ENCODE measurements around the gene MAP3K13.

The MAP3K13 gene

DNA sequence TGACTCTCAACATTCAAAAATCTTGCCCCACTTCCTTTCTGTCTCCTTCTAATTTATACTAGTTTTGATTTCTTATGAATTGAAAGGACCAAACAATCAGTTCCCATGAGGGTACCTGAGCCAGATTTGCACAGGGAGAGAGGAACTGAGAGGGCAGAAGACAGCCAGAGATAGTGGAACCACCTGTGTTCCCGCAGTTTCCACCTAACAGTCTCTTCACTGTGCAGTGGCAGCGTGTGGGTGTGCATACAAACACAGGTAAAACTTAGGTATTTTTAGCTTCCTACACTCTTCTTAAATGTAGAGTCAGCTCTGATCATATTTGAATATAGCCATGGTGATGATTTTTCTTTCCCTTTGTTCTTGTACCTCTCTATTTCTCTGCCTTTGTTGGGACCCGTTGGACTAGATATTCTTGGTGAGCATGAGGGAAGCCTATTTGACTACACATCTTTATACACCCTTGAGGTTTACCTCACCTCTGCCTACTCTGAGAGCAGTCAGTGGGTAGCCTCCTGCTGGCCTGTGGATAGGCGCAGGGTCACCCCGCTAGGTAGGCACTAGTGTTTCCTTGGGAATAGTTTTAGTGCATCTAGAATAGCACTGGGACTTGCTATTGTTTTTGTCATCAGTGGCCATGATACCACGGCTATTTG lies 58.8 kb downstream of the MAP3K13 start:
- H2BK120ac ChIP-seq (ENCODE audit: low read depth, low read length), result no peak overlapping the region
- no peak overlapping the region for H4K91ac ChIP-seq (ENCODE audit: low read depth, low read length, poor library complexity)
- H3K23ac ChIP-seq (ENCODE audit: low read depth, low read length, poor library complexity), result no peak overlapping the region
- H2AFZ ChIP-seq (ENCODE audit: low read length), result no peak overlapping the region
- no peak overlapping the region for H3K4me2 ChIP-seq (ENCODE audit: insufficient read depth, low read length, poor library complexity, severe bottlenecking)
- no peak overlapping the region for H3K4me3 ChIP-seq (ENCODE audit: low read length in 2 of 2)
- no CpG with 5 or more reads among the region's 6 CpGs for whole genome bisulfite sequencing, 2 donors (ENCODE audit: extremely low coverage in 2 of 2, insufficient read length in 2 of 2, insufficient replicate concordance in 1 of 2)
- no peak for DNase-seq (ENCODE audit: low spot score)
- H3K36me3 ChIP-seq (replicated peaks in 1 of 2; ENCODE audit: control insufficient read depth in 2 of 2, insufficient read depth in 2 of 2, low read length in 2 of 2), result no peaks in the 10 kb centered on the region
- H3K27ac ChIP-seq (replicated peaks; ENCODE audit: low read length), result no peak overlapping the region
- H2BK12ac ChIP-seq (ENCODE audit: low read length), result no peak overlapping the region
- no peak overlapping the region for H2AK5ac ChIP-seq (ENCODE audit: low read depth, low read length)
- H3K4ac ChIP-seq (ENCODE audit: low read length), result no peak overlapping the region
- H3K27me3 ChIP-seq (ENCODE audit: control insufficient read depth in 3 of 3, insufficient read depth in 3 of 3, low read depth in 1 of 3, low read length in 3 of 3), result no peaks in the 10 kb centered on the region
- H2BK5ac ChIP-seq (ENCODE audit: low read length), result no peak overlapping the region
- no peak overlapping the region for H3K14ac ChIP-seq (ENCODE audit: low read length)
- H4K8ac ChIP-seq (ENCODE audit: low read depth, low read length), result no peak overlapping the region
- no peaks in the 10 kb centered on the region for H3K9me3 ChIP-seq (replicated peaks in 1 of 2; ENCODE audit: control insufficient read depth in 2 of 2, insufficient read depth in 1 of 2, low read depth in 1 of 2, low read length in 2 of 2)
- no peak overlapping the region for H3K9ac ChIP-seq (ENCODE audit: low read depth, low read length, poor library complexity)
- peaks cover 0 to 2% of the 10 kb centered on the region in 2 donors for H3K4me1 ChIP-seq (ENCODE audit: control insufficient read depth in 2 of 2, insufficient read depth in 1 of 2, low read depth in 1 of 2, low read length in 2 of 2)
- H3K79me1 ChIP-seq (ENCODE audit: low read depth, low read length), result no peaks in the 10 kb centered on the region
- no peak overlapping the region for H3K18ac ChIP-seq (ENCODE audit: low read length)
- H2BK15ac ChIP-seq (ENCODE audit: low read length), result no peak overlapping the region

DNA sequence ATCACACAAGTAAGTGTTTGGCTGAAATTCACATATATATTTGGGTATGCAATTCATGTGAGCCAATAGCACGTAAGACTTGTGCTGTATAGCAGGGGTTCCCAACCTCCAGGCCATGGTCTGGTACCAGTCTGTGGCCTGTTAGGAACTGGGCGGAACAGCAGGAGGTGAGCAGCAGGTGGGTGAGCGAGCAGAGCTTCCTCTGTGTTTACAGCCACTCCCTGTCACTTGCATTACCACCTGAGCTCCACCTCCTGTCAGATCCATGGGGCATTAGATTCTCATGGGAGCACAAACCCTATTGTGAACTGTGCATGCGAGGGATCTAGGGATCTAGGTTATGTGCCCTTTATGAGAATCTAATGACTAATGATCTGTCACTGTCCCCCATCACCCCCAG lies 59.7 kb downstream of the MAP3K13 start:
- no peak overlapping the region for H2BK120ac ChIP-seq (ENCODE audit: low read depth, low read length)
- H2BK15ac ChIP-seq (ENCODE audit: low read length), result no peak overlapping the region
- no peaks in the 10 kb centered on the region for H3K79me1 ChIP-seq (ENCODE audit: low read depth, low read length)
- no peaks in the 10 kb centered on the region for H3K27me3 ChIP-seq (ENCODE audit: control insufficient read depth in 3 of 3, insufficient read depth in 3 of 3, low read depth in 1 of 3, low read length in 3 of 3)
- no peak overlapping the region for H2AK5ac ChIP-seq (ENCODE audit: low read depth, low read length)
- no peak overlapping the region for H3K4ac ChIP-seq (ENCODE audit: low read length)
- no peak overlapping the region for H4K91ac ChIP-seq (ENCODE audit: low read depth, low read length, poor library complexity)
- no peak overlapping the region for H3K4me3 ChIP-seq (ENCODE audit: low read length in 2 of 2)
- no peak overlapping the region for H3K18ac ChIP-seq (ENCODE audit: low read length)
- no peak overlapping the region for H2BK5ac ChIP-seq (ENCODE audit: low read length)
- no CpG with 5 or more reads among the region's 4 CpGs for WGBS, 2 donors (ENCODE audit: extremely low coverage in 2 of 2, insufficient read length in 2 of 2, insufficient replicate concordance in 1 of 2)
- H3K36me3 ChIP-seq (replicated peaks in 1 of 2; ENCODE audit: control insufficient read depth in 2 of 2, insufficient read depth in 2 of 2, low read length in 2 of 2), result no peaks in the 10 kb centered on the region
- no peak overlapping the region for H2AFZ ChIP-seq (ENCODE audit: low read length)
- no peak for DNase-seq (ENCODE audit: low spot score)
- H3K27ac ChIP-seq (replicated peaks; ENCODE audit: low read length), result no peak overlapping the region
- no peak overlapping the region for H3K9ac ChIP-seq (ENCODE audit: low read depth, low read length, poor library complexity)
- no peak overlapping the region for H3K14ac ChIP-seq (ENCODE audit: low read length)
- H4K8ac ChIP-seq (ENCODE audit: low read depth, low read length), result no peak overlapping the region
- H3K4me1 ChIP-seq (ENCODE audit: control insufficient read depth in 2 of 2, insufficient read depth in 1 of 2, low read depth in 1 of 2, low read length in 2 of 2), result peaks cover 0 to 2% of the 10 kb centered on the region in 2 donors
- H3K23ac ChIP-seq (ENCODE audit: low read depth, low read length, poor library complexity), result no peak overlapping the region
- H3K4me2 ChIP-seq (ENCODE audit: insufficient read depth, low read length, poor library complexity, severe bottlenecking), result no peak overlapping the region
- H3K9me3 ChIP-seq (replicated peaks in 1 of 2; ENCODE audit: control insufficient read depth in 2 of 2, insufficient read depth in 1 of 2, low read depth in 1 of 2, low read length in 2 of 2), result no peaks in the 10 kb centered on the region
- H2BK12ac ChIP-seq (ENCODE audit: low read length), result no peak overlapping the region

DNA sequence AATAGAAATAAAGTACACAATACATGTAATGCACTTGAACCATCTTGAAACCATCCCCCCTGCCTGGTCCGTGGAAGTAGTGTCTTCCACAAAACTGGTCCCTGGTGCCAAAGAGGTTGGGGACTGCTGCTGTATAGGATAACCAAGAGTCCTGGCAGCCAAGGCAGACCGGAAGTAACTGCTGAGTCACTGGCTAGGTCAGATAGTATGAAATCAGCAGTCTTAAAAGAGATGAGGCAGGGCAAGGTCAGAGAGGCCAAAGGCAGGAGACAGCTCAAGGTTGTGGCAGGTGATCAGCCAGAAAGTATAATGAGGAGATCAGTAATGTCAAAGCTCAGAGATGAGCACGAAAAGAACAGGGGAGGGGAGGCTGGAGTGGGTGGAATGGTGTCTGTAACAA lies 60.2 kb downstream of the MAP3K13 start:
- Histone ChIP-seq H2BK15ac (ENCODE audit: low read length) (no peak overlapping the region), H2AK5ac (ENCODE audit: low read depth, low read length) (no peak overlapping the region), H3K4me1 (ENCODE audit: control insufficient read depth in 2 of 2, insufficient read depth in 1 of 2, low read depth in 1 of 2, low read length in 2 of 2) (peaks cover 0 to 2% of the 10 kb centered on the region in 2 donors), H2BK5ac (ENCODE audit: low read length) (no peak overlapping the region), H2BK120ac (ENCODE audit: low read depth, low read length) (no peak overlapping the region), H3K23ac (ENCODE audit: low read depth, low read length, poor library complexity) (no peak overlapping the region), H2BK12ac (ENCODE audit: low read length) (no peak overlapping the region), H3K9ac (ENCODE audit: low read depth, low read length, poor library complexity) (no peak overlapping the region), H4K8ac (ENCODE audit: low read depth, low read length) (no peak overlapping the region), H4K91ac (ENCODE audit: low read depth, low read length, poor library complexity) (no peak overlapping the region), H2AFZ (ENCODE audit: low read length) (peak overlapping the region; percentile 41), H3K9me3 (replicated peaks in 1 of 2; ENCODE audit: control insufficient read depth in 2 of 2, insufficient read depth in 1 of 2, low read depth in 1 of 2, low read length in 2 of 2) (no peaks in the 10 kb centered on the region), H3K4ac (ENCODE audit: low read length) (no peak overlapping the region), H3K36me3 (replicated peaks in 1 of 2; ENCODE audit: control insufficient read depth in 2 of 2, insufficient read depth in 2 of 2, low read length in 2 of 2) (no peaks in the 10 kb centered on the region), H3K27me3 (ENCODE audit: control insufficient read depth in 3 of 3, insufficient read depth in 3 of 3, low read depth in 1 of 3, low read length in 3 of 3) (no peaks in the 10 kb centered on the region), H3K79me1 (ENCODE audit: low read depth, low read length) (no peaks in the 10 kb centered on the region), H3K27ac (replicated peaks; ENCODE audit: low read length) (no peak overlapping the region), H3K14ac (ENCODE audit: low read length) (no peak overlapping the region), H3K18ac (ENCODE audit: low read length) (no peak overlapping the region), H3K4me2 (ENCODE audit: insufficient read depth, low read length, poor library complexity, severe bottlenecking) (no peak overlapping the region), H3K4me3 (ENCODE audit: low read length in 2 of 2) (no peak overlapping the region)
- no peak for DNase-seq (ENCODE audit: low spot score)
- no CpG with 5 or more reads among the region's 3 CpGs for WGBS, 2 donors (ENCODE audit: extremely low coverage in 2 of 2, insufficient read length in 2 of 2, insufficient replicate concordance in 1 of 2)

DNA sequence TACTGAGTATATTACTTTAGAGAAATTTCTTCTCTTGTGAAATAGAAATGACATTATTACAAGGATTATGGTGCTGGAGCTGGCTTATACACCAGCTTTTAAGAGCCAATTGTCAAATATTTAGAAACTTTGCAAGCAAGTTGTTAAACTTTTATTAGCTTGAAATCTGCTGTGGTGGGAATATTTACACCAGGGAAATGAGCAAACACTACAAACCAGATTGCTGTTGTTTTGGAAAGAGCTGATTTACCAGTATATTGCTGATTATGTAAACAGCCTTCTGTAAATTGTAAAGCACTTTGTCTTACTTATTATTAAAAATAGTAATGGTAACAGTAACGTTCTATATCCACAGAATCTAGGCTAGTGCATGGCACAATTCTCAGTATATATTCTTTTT lies 61.5 kb downstream of the MAP3K13 start:
- Histone ChIP-seq H3K27ac (replicated peaks; ENCODE audit: low read length) (no peak overlapping the region), H2AK5ac (ENCODE audit: low read depth, low read length) (no peak overlapping the region), H3K79me1 (ENCODE audit: low read depth, low read length) (no peaks in the 10 kb centered on the region), H2BK120ac (ENCODE audit: low read depth, low read length) (no peak overlapping the region), H3K9me3 (replicated peaks in 1 of 2; ENCODE audit: control insufficient read depth in 2 of 2, insufficient read depth in 1 of 2, low read depth in 1 of 2, low read length in 2 of 2) (no peaks in the 10 kb centered on the region), H3K4me2 (ENCODE audit: insufficient read depth, low read length, poor library complexity, severe bottlenecking) (no peak overlapping the region), H3K27me3 (ENCODE audit: control insufficient read depth in 3 of 3, insufficient read depth in 3 of 3, low read depth in 1 of 3, low read length in 3 of 3) (no peaks in the 10 kb centered on the region), H3K4ac (ENCODE audit: low read length) (no peak overlapping the region), H2BK15ac (ENCODE audit: low read length) (no peak overlapping the region), H4K8ac (ENCODE audit: low read depth, low read length) (no peak overlapping the region), H2BK5ac (ENCODE audit: low read length) (no peak overlapping the region), H3K14ac (ENCODE audit: low read length) (no peak overlapping the region), H2BK12ac (ENCODE audit: low read length) (no peak overlapping the region), H3K18ac (ENCODE audit: low read length) (no peak overlapping the region), H3K4me3 (ENCODE audit: low read length in 2 of 2) (no peak overlapping the region), H3K36me3 (replicated peaks in 1 of 2; ENCODE audit: control insufficient read depth in 2 of 2, insufficient read depth in 2 of 2, low read length in 2 of 2) (no peaks in the 10 kb centered on the region), H3K23ac (ENCODE audit: low read depth, low read length, poor library complexity) (no peak overlapping the region), H3K4me1 (ENCODE audit: control insufficient read depth in 2 of 2, insufficient read depth in 1 of 2, low read depth in 1 of 2, low read length in 2 of 2) (peaks cover 0 to 2% of the 10 kb centered on the region in 2 donors), H3K9ac (ENCODE audit: low read depth, low read length, poor library complexity) (no peak overlapping the region), H2AFZ (ENCODE audit: low read length) (no peak overlapping the region), H4K91ac (ENCODE audit: low read depth, low read length, poor library complexity) (no peak overlapping the region)
- WGBS, 2 donors (ENCODE audit: extremely low coverage in 2 of 2, insufficient read length in 2 of 2, insufficient replicate concordance in 1 of 2), result no CpG with 5 or more reads among the region's 1 CpG
- no peak for DNase-seq (ENCODE audit: low spot score)
